ENCODE results near the gene ACTL10. TPM values are rescaled to one million over a fixed set of nuclear protein-coding genes. Genes with fewer than 3 reads are reported as not detected.
A peak's percentile ranks its signal among the peaks of the same experiment; 100 is the strongest.

ACTL10 gene
- total and polyA plus RNA-seq, 2 of the 13 experiments (the other 11 are each of a cell fraction or from before 2014, with no cell fraction given) = not detected

GRCh38 chr20:33667676-33668465 is 1.1 kb downstream of the ACTL10 start (continued):
- peak; percentile 49 for TF ChIP-seq HNRNPK (IDR thresholded peaks at IDR 0.05; ENCODE audit: low read depth, low read length, poor library complexity, severe bottlenecking)

- DNase-seq (ENCODE audit: low spot score) (no peak), ATAC-seq (no peak), FAIRE-seq (no peak)
- in situ Hi-C loops (cut with HindIII; ENCODE audit: extremely low pct_ligation_motif_present, low pct_unique_long_range_greater_than_20kb) (no loop called here), intact Hi-C loops (cut with micrococcal nuclease; ENCODE audit: unreplicated experiment) (no loop called here)
- CTCF ChIA-PET (ENCODE audit: low intra/inter-chr PET ratio, low total read pairs) = interaction anchor here (1.9 kb wide), 1 partner anchor 211 kb away, joined by 14 read pairs; no protein-coding TSS in a partner anchor
- peaks cover 25% of the 10 kb centered on the region for H3K79me2 ChIP-seq (ENCODE audit: insufficient read depth, low read length)
- BruUV-seq (replicated peaks) = no TSS peak
- no peak overlapping the region for H3K4me2 ChIP-seq (ENCODE audit: low read depth, low read length)
- POLR2A ChIA-PET = no interaction called here
- WGBS (ENCODE audit: low lambda C conversion rate) = 96% methylated on average over 13 of the region's 13 CpGs
- H3K9me3 ChIP-seq (ENCODE audit: low read length) = no peaks in the 10 kb centered on the region
- H4K20me1 ChIP-seq (ENCODE audit: insufficient read depth, low read length) = 0 out of 2 replicates have a peak, but pooled peaks cover 3% of the 10 kb centered on the region
- no peak overlapping the region for H3K27ac ChIP-seq (ENCODE audit: extremely low read length, insufficient read depth, low read length)
- peaks cover 19 to 41% of the 10 kb centered on the region in 2 experiments for H3K36me3 ChIP-seq (replicated peaks in 1 of 2; ENCODE audit: control insufficient read depth in 1 of 2, insufficient read depth in 2 of 2, low read length in 2 of 2)
- 0 out of 2 replicates have a peak, but pooled peaks have one; percentile 35 for TF ChIP-seq CHCHD3 (CRISPR knock-in tag; IDR thresholded peaks at IDR 0.05)
- TF ChIP-seq ZMAT3 (CRISPR knock-in tag; conservative IDR thresholded peaks at IDR 0.05) = no peak
- TF ChIP-seq POLR2A (IDR thresholded peaks at IDR 0.05; ENCODE audit: insufficient read depth in 1 of 2, low read depth in 2 of 2, low read length in 2 of 2) = peak in 1 of 2 experiments; percentile 18; a peak in 1 of 4 replicates
- TF ChIP-seq NRL (CRISPR knock-in tag; IDR thresholded peaks at IDR 0.05; ENCODE audit: borderline replicate concordance) = 0 out of 2 replicates have a peak, but pooled peaks have one; percentile 4
- TF ChIP-seq HNF1A (IDR thresholded peaks at IDR 0.05; ENCODE audit: low read depth) = no peak
- 0 out of 2 replicates have a peak, but pooled peaks have one; percentile 21 for TF ChIP-seq HNF1A (CRISPR knock-in tag; IDR thresholded peaks at IDR 0.05; ENCODE audit: borderline replicate concordance)
- no peak for TF ChIP-seq ZMYM2 (CRISPR knock-in tag; IDR thresholded peaks at IDR 0.05)
- TF ChIP-seq ZBTB39 (CRISPR knock-in tag; IDR thresholded peaks at IDR 0.05) = 0 out of 2 replicates have a peak, but pooled peaks have one; percentile 9
- TF ChIP-seq ZNF512 (CRISPR knock-in tag; IDR thresholded peaks at IDR 0.05) = no peak
- H2AFZ ChIP-seq (ENCODE audit: low read length) = no peak overlapping the region
- H3K4me1 ChIP-seq (ENCODE audit: insufficient read depth, low read length) = peaks cover 51% of the 10 kb centered on the region
- peaks cover 0 to 3% of the 10 kb centered on the region in 2 experiments; a peak in 1 of 5 replicates for H3K27me3 ChIP-seq (ENCODE audit: control insufficient read depth in 1 of 2, insufficient read depth in 2 of 2, low read length in 2 of 2)
- no peak overlapping the region for H3K4me3 ChIP-seq (replicated peaks in 1 of 3; ENCODE audit: insufficient read depth in 1 of 3, low read depth in 2 of 3, low read length in 3 of 3)
- no peak overlapping the region for H3K9ac ChIP-seq (ENCODE audit: insufficient read depth, low read depth, low read length)
Measured at GRCh38 chr20:33668466-33669155, 1.9 kb downstream of the ACTL10 start.
